BLaER1 (cell line): ENCODE measurements around the gene CA11.
A peak's percentile ranks its signal among the peaks of the same experiment; 100 is the strongest.

ENCODE experiments used
- H3K27ac ChIP-seq: shearing (Covaris generic); formaldehyde crosslinking; 2 replicates; pipeline ENCODE4 v1.8.1; 2022
- H3K27me3 ChIP-seq: shearing (Covaris generic); formaldehyde crosslinking; 2 replicates; pipeline ENCODE4 v1.8.1; 2022
- H3K36me3 ChIP-seq: shearing (Covaris generic); formaldehyde crosslinking; 2 replicates; pipeline ENCODE4 v1.8.1; 2022
- H3K4me1 ChIP-seq: shearing (Covaris generic); formaldehyde crosslinking; 2 replicates; pipeline ENCODE4 v1.8.1; 2022
- H3K4me2 ChIP-seq: shearing (Covaris generic); formaldehyde crosslinking; 2 replicates; pipeline ENCODE4 v1.8.1; 2022
- H3K4me3 ChIP-seq: shearing (Covaris generic); formaldehyde crosslinking; 2 replicates; pipeline ENCODE4 v1.8.1; 2022
- H3K9ac ChIP-seq: shearing (Covaris generic); formaldehyde crosslinking; 2 replicates; pipeline ENCODE4 v1.8.1; 2022
- H3K9me3 ChIP-seq: shearing (Covaris generic); formaldehyde crosslinking; 2 replicates; pipeline ENCODE4 v1.8.1; 2022
- H4K20me1 ChIP-seq: shearing (Covaris generic); formaldehyde crosslinking; 2 replicates; pipeline ENCODE4 v1.8.1; 2022
- Cebpa-rat ChIP-seq: shearing (Covaris generic); IDR thresholded peaks from 2 replicates; pipeline ENCODE4 v1.8.1; 2022

Gene CA11

GRCh38 chr19:48642862-48643261, 3.1 kb downstream of the CA11 start:
- Histone ChIP-seq H3K36me3 (no peaks in the 10 kb centered on the region), H3K4me2 (no peak overlapping the region), H3K9ac (no peak overlapping the region), H3K4me1 (peaks cover 53% of the 10 kb centered on the region), H4K20me1 (no peaks in the 10 kb centered on the region), H3K4me3 (no peak overlapping the region), H3K27ac (no peak overlapping the region), H3K9me3 (no peaks in the 10 kb centered on the region), H3K27me3 (no peaks in the 10 kb centered on the region)
- TF ChIP-seq Cebpa-rat = no peak

GRCh38 chr19:48641850-48642249, 4.1 kb downstream of the CA11 start:
- Histone ChIP-seq H3K27ac (no peak overlapping the region), H3K9me3 (no peaks in the 10 kb centered on the region), H4K20me1 (peaks cover 1% of the 10 kb centered on the region; the same call in 1 of the 2 replicates), H3K9ac (no peak overlapping the region), H3K4me3 (no peak overlapping the region), H3K4me1 (peaks cover 43% of the 10 kb centered on the region), H3K4me2 (no peak overlapping the region), H3K27me3 (no peaks in the 10 kb centered on the region), H3K36me3 (no peaks in the 10 kb centered on the region)
- no peak for TF ChIP-seq Cebpa-rat

- Histone ChIP-seq H3K4me1 (peaks cover 35% of the 10 kb centered on the region), H4K20me1 (peaks cover 7% of the 10 kb centered on the region; the same call in 1 of the 2 replicates), H3K9ac (no peak overlapping the region), H3K27me3 (no peaks in the 10 kb centered on the region), H3K27ac (no peak overlapping the region), H3K4me2 (no peak overlapping the region), H3K36me3 (no peaks in the 10 kb centered on the region), H3K9me3 (no peaks in the 10 kb centered on the region), H3K4me3 (no peak overlapping the region)
- no peak for TF ChIP-seq Cebpa-rat
Measured at GRCh38 chr19:48639483-48640375, 6.3 kb downstream of the CA11 start.

GRCh38 chr19:48638831-48639381, 7.1 kb downstream of the CA11 start:
- Histone ChIP-seq H3K27me3 (no peaks in the 10 kb centered on the region), H3K9me3 (no peaks in the 10 kb centered on the region), H3K4me3 (peak overlapping the region; percentile 67), H4K20me1 (peaks cover 7% of the 10 kb centered on the region; the same call in 1 of the 2 replicates), H3K9ac (peak overlapping the region; percentile 91), H3K4me1 (peaks cover 35% of the 10 kb centered on the region), H3K27ac (peak overlapping the region; percentile 97), H3K4me2 (peak overlapping the region; percentile 85), H3K36me3 (no peaks in the 10 kb centered on the region)
- no peak for TF ChIP-seq Cebpa-rat

- no peaks in the 10 kb centered on the region for H3K9me3 ChIP-seq
- TF ChIP-seq Cebpa-rat = no peak
- peak overlapping the region; percentile 91 for H3K9ac ChIP-seq
- no peaks in the 10 kb centered on the region for H3K27me3 ChIP-seq
- peaks cover 3% of the 10 kb centered on the region; the same call in 1 of the 2 replicates for H3K36me3 ChIP-seq
- H3K4me1 ChIP-seq = peaks cover 39% of the 10 kb centered on the region
- H4K20me1 ChIP-seq = peaks cover 7% of the 10 kb centered on the region; the same call in 1 of the 2 replicates
- peak overlapping the region; percentile 85 for H3K4me2 ChIP-seq
- H3K4me3 ChIP-seq = peak overlapping the region; percentile 67
- H3K27ac ChIP-seq = peak overlapping the region; percentile 97
Measured at GRCh38 chr19:48637948-48638830, 7.8 kb downstream of the CA11 start.

- H3K9me3 ChIP-seq = no peaks in the 10 kb centered on the region
- peaks cover 40% of the 10 kb centered on the region for H3K4me1 ChIP-seq
- peak overlapping the region; percentile 91 for H3K9ac ChIP-seq
- H3K4me3 ChIP-seq = peak overlapping the region; percentile 89
- H4K20me1 ChIP-seq = peaks cover 7% of the 10 kb centered on the region; the same call in 1 of the 2 replicates
- H3K27me3 ChIP-seq = no peaks in the 10 kb centered on the region
- H3K4me2 ChIP-seq = peak overlapping the region; percentile 100
- TF ChIP-seq Cebpa-rat = no peak
- peak overlapping the region; percentile 97 for H3K27ac ChIP-seq
- peaks cover 10% of the 10 kb centered on the region for H3K36me3 ChIP-seq
Measured at GRCh38 chr19:48637449-48637947, 8.5 kb downstream of the CA11 start.

GRCh38 chr19:48636859-48637448, 9.0 kb downstream of the CA11 start, which contains the start of gene DBP:
TSS of gene DBP (minus strand) at chr19:48637379. CDS start at chr19:48636994, 385 bp downstream.
- Histone ChIP-seq H3K27ac (peak within 1 kb of the TSS; percentile 97), H3K36me3 (peaks cover 15% of the 10 kb centered on the region), H3K4me1 (peaks cover 46% of the 10 kb centered on the region), H3K4me2 (peak within 1 kb of the TSS; percentile 100), H3K27me3 (no peaks in the 10 kb centered on the region), H3K9me3 (no peaks in the 10 kb centered on the region), H4K20me1 (peaks cover 7% of the 10 kb centered on the region; the same call in 1 of the 2 replicates), H3K4me3 (peak within 1 kb of the TSS; percentile 89), H3K9ac (peak within 1 kb of the TSS; percentile 91)
- peak; percentile 42; the same call in 1 of the 2 replicates for TF ChIP-seq Cebpa-rat

GRCh38 chr19:48635966-48636858, 9.8 kb downstream of the CA11 start:
- Histone ChIP-seq H3K9me3 (no peaks in the 10 kb centered on the region), H3K27me3 (no peaks in the 10 kb centered on the region), H3K4me3 (peak overlapping the region; percentile 89), H3K4me1 (peaks cover 53% of the 10 kb centered on the region), H3K9ac (peak overlapping the region; percentile 88), H3K27ac (peak overlapping the region; percentile 94), H3K4me2 (peak overlapping the region; percentile 100), H4K20me1 (peaks cover 13% of the 10 kb centered on the region), H3K36me3 (peaks cover 22% of the 10 kb centered on the region)
- TF ChIP-seq Cebpa-rat = no peak
